ENCODE data around the gene FBLN5. TPM values are rescaled to one million over a fixed set of nuclear protein-coding genes. Genes with fewer than 3 reads are reported as not detected.

The FBLN5 gene
- total RNA-seq, 1 experiment from 2014 or later: 3.3 TPM

DNA sequence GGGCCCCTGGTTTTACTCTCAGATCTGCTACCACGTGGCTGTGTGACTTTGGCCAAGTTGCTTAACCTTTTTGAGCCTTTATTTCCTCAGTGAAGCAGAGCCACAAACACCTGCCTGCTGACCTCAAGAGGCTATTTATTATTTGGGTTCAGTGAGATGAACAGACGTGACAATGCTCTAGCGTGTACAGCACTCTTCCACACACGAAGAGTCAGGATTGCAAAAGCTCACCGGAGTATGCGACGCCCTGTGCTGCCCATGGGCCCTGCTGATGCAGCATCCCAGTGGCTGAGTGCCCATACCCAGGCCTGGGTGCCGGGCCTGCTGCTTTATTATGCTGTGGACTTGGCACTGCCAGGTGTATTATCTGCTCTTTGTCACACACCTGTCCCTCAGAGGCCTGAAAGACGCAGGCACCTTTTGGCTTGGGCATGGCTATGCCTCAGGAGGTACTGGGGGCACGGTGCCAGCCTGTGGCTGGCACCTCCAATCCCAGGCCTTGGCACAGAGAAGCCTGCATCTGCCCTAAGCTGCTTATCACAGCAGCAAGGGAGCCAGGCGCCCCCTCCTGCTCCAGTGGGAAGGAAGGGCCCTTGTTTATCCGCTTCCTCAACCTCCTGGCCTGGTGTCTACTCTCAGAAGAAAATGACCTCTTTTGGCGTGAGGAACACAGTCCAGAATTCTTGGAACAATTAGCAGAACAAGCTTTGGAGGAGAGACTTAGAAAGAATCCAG, 57.9 kb downstream of the FBLN5 start:
- Histone ChIP-seq H3K9me3 (ENCODE audit: control insufficient read depth in 1 of 2, insufficient read depth in 1 of 2, low read depth in 1 of 2, low read length in 2 of 2) (no peaks in the 10 kb centered on the region), H3K27me3 (ENCODE audit: insufficient read depth, low read length) (no peaks in the 10 kb centered on the region), H3K4me2 (ENCODE audit: low read length) (no peak overlapping the region), H3K4me1 (ENCODE audit: control insufficient read depth in 1 of 2, insufficient read depth in 2 of 2, low read length in 2 of 2) (no peaks in the 10 kb centered on the region), H4K20me1 (ENCODE audit: insufficient read depth) (no peaks in the 10 kb centered on the region), H3K36me3 (ENCODE audit: control insufficient read depth in 1 of 2, insufficient read depth in 2 of 2, low read length in 2 of 2) (no peaks in the 10 kb centered on the region), H2AFZ (ENCODE audit: low read depth, low read length, poor library complexity, severe bottlenecking) (no peak overlapping the region), H3K9ac (ENCODE audit: low read length) (no peak overlapping the region), H3K9me2 (ENCODE audit: insufficient read depth) (no peaks in the 10 kb centered on the region), H3K27ac (ENCODE audit: low read depth, low read length) (no peak overlapping the region), H3K79me2 (ENCODE audit: insufficient read depth, low read length) (no peaks in the 10 kb centered on the region), H3K4me3 (replicated peaks in 1 of 2; ENCODE audit: low read depth in 1 of 2, low read length in 2 of 2) (no peak overlapping the region)
- CTCF ChIA-PET: no interaction called here
- RAD21 ChIA-PET (ENCODE audit: low non-redundant PET in 1 of 2, low total read pairs in 2 of 2, uncharacterized antibody in 2 of 2, unreplicated experiment in 2 of 2): no interaction called here
- no TSS peak for BruUV-seq (replicated peaks)
- no peak for ATAC-seq
- no peak for TF ChIP-seq CBX3 (IDR thresholded peaks at IDR 0.05; ENCODE audit: low read depth)
- no peak for DNase-seq (ENCODE audit: low read depth, low spot score)
- intact Hi-C loops (cut with micrococcal nuclease): no loop called here
- POLR2A ChIA-PET: no interaction called here

DNA sequence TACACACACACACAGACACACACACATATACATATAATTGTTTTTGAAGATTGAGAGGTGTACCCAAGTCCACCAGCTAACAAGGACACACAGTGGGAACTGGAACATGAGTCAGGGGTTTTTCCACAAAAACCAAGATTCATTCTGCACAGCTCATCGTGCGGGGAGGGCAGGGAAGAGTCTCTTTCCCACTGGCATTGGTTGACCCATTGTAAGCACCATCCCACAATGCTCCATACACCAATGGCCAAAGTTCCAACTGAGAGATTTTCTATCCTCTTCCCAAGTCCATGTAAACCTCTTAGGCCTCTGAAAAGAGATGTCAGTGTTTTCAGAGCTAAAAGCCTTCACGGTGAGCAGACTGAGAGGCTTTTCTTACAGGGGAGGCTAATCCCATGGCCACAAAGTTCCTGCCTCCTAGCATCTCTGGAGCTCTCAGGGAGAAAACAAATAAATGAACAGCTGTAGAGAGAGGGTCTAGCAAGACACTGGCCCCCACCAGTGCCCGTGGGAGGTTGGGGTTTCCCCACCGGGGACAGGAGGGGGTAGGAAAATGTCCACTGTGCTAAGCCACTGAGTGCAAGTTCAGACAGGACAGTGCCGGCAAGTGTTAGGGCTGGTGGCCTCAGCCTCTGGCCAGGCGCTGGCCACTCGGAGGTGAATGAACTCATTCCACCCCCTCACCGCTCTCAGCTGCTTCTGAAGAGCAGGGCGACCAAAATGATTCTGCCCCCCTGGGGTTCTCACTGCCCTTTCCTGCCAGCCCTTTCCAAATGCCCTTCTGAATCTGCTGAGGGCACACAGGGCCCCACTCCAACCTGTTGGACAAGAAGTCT, 58.6 kb downstream of the FBLN5 start:
- H2AFZ ChIP-seq (ENCODE audit: low read depth, low read length, poor library complexity, severe bottlenecking): no peak overlapping the region
- no peak for TF ChIP-seq ZNF274 (IDR thresholded peaks at IDR 0.05; ENCODE audit: low read depth, low read length)
- no peak for TF ChIP-seq CBX3 (IDR thresholded peaks at IDR 0.05; ENCODE audit: low read depth)
- TF ChIP-seq RAD21 (IDR thresholded peaks at IDR 0.05; ENCODE audit: low read depth): no peak
- TF ChIP-seq YY1 (IDR thresholded peaks at IDR 0.05; ENCODE audit: extremely low read depth, insufficient replicate concordance, low read depth, low read length): no peak
- TF ChIP-seq JUND (IDR thresholded peaks at IDR 0.05): no peak
- TF ChIP-seq ZFX (IDR thresholded peaks at IDR 0.05): no peak
- TF ChIP-seq SIN3A (IDR thresholded peaks at IDR 0.05; ENCODE audit: low read depth): no peak
- TF ChIP-seq, protein P1, sequence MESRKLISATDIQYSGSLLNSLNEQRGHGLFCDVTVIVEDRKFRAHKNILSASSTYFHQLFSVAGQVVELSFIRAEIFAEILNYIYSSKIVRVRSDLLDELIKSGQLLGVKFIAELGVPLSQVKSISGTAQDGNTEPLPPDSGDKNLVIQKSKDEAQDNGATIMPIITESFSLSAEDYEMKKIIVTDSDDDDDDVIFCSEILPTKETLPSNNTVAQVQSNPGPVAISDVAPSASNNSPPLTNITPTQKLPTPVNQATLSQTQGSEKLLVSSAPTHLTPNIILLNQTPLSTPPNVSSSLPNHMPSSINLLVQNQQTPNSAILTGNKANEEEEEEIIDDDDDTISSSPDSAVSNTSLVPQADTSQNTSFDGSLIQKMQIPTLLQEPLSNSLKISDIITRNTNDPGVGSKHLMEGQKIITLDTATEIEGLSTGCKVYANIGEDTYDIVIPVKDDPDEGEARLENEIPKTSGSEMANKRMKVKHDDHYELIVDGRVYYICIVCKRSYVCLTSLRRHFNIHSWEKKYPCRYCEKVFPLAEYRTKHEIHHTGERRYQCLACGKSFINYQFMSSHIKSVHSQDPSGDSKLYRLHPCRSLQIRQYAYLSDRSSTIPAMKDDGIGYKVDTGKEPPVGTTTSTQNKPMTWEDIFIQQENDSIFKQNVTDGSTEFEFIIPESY (IDR thresholded peaks at IDR 0.05; ENCODE audit: extremely low read depth, insufficient replicate concordance, low read length): no peak
- no peak for TF ChIP-seq EZH2 (IDR thresholded peaks at IDR 0.05)
- TF ChIP-seq EZH2phosphoT487 (IDR thresholded peaks at IDR 0.05; ENCODE audit: borderline replicate concordance): no peak
- TF ChIP-seq, protein P2, sequence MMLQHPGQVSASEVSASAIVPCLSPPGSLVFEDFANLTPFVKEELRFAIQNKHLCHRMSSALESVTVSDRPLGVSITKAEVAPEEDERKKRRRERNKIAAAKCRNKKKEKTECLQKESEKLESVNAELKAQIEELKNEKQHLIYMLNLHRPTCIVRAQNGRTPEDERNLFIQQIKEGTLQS (IDR thresholded peaks at IDR 0.05): no peak
- TF ChIP-seq CEBPB (IDR thresholded peaks at IDR 0.05; ENCODE audit: low read depth): no peak
- TF ChIP-seq SRF (IDR thresholded peaks at IDR 0.05; ENCODE audit: low read depth): no peak
- no peak for TF ChIP-seq FOSL1 (IDR thresholded peaks at IDR 0.05; ENCODE audit: low read depth)
- no peak for TF ChIP-seq SP1 (IDR thresholded peaks at IDR 0.05; ENCODE audit: low read depth)

More for the DNA sequence above, 58.6 kb downstream of the FBLN5 start:
- Histone ChIP-seq H3K9me3 (ENCODE audit: control insufficient read depth in 1 of 2, insufficient read depth in 1 of 2, low read depth in 1 of 2, low read length in 2 of 2) (no peaks in the 10 kb centered on the region), H4K20me1 (ENCODE audit: insufficient read depth) (no peaks in the 10 kb centered on the region), H3K27ac (ENCODE audit: low read depth, low read length) (no peak overlapping the region), H3K9me2 (ENCODE audit: insufficient read depth) (no peaks in the 10 kb centered on the region), H3K79me2 (ENCODE audit: insufficient read depth, low read length) (no peaks in the 10 kb centered on the region), H3K4me1 (ENCODE audit: control insufficient read depth in 1 of 2, insufficient read depth in 2 of 2, low read length in 2 of 2) (no peaks in the 10 kb centered on the region), H3K4me3 (replicated peaks in 1 of 2; ENCODE audit: low read depth in 1 of 2, low read length in 2 of 2) (no peak overlapping the region), H3K9ac (ENCODE audit: low read length) (no peak overlapping the region), H3K4me2 (ENCODE audit: low read length) (no peak overlapping the region), H3K27me3 (ENCODE audit: insufficient read depth, low read length) (no peaks in the 10 kb centered on the region), H3K36me3 (ENCODE audit: control insufficient read depth in 1 of 2, insufficient read depth in 2 of 2, low read length in 2 of 2) (no peaks in the 10 kb centered on the region)
- ChIA-PET POLR2A (no interaction called here), CTCF (no interaction called here), RAD21 (ENCODE audit: low non-redundant PET in 1 of 2, low total read pairs in 2 of 2, uncharacterized antibody in 2 of 2, unreplicated experiment in 2 of 2) (no interaction called here)
- ATAC-seq (no peak), DNase-seq (ENCODE audit: low read depth, low spot score) (no peak)
- BruUV-seq (replicated peaks): no TSS peak
- intact Hi-C loops (cut with micrococcal nuclease): no loop called here
